ENCODE results near the gene RASA3.

The RASA3 gene

DNA sequence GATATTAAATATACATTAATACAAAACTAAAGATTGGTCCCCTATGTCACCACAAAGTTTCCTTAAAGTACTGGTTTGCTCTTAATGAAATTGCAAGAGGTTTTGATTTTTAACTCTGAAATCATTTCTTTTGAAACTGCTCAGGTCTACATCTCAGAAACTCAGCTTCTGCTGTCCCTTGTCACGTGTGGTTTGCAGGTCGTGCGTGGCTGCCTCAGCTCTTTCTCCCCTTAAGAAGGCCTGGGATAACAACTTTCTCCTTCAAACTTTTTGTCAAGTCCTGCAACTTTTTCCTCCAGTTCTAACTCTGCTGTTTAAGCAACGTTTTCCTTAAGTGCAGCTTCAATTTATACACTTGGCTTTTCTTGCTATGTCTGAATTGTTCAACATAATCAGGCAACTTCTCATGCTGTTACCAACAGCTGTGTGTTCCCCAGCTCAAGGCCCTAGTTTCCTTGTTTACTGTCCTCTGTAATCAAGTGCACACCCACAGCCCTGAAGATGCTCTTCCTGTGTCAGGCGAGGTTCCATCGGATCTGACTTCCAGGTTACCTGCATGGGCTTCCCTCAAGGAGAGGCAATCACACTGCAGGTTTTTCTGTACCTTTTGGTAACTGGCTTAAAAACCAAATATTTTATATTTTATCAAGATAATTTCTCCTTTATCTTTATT is 172.0 kb downstream of the RASA3 start:
- no peak for DNase-seq

DNA sequence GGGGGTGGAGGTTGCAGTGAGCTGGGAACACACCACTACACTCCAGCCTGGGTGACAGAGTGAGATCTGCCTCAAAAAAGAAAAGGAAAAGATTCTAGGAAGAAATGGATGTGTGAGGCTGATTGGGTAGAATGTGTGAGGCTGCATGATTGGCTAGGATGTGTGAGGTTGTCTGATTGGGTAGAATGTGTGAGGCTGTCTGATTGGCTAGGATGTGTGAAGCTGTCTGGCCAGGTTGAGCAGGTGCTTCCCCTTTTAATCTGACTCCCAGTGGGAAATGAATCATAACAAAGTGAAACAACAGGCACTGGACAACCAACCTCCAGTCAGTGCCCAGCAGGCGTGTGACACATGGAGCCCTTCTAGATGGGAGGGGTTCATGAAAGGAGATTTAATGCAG is 173.2 kb downstream of the RASA3 start:
- no peak for DNase-seq

DNA sequence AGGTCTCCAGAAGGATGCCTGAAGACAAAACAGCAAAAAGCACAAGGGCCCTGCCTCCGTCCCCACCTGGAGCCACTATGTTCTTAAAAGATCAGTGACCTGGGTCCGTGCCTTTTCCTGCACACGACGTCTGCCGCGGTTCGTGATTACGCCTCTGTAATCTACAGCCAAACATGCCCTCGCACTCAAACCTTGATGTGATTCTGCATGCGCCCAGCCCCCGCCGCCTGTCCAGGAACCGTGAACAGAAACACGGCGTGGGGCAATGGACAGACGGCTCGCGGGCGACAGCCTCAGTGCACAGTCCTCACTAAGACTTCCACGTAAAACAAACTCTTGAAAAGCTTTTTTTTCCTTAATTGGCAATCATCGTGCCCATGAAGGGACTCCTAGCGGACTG is 174.1 kb downstream of the RASA3 start:
- DNase-seq, result no peak

DNA sequence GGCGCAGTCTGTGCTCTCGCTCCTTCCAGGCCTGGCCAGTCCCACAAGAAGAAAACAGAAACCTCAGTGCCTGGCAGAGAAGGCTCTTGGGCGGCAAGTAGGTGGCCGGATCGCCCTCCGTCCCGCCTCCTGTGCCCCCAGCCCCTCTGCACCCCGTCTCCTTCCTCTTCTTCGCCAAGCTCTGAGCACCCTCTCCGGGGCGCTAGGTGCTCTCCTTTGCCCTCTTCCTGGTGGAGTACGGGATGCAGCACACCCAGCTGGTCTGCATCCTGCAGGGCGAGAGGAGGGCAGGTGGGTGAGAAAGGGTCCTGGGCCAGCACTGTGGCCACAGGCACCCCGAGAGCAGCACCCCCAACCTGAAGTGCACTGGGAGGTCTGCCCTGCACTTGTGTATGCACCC is 175.9 kb downstream of the RASA3 start:
- DNase-seq, result no peak

GRCh38 chr13:113955691-113956090 is 176.7 kb downstream of the RASA3 start:
- DNase-seq, result no peak

DNA sequence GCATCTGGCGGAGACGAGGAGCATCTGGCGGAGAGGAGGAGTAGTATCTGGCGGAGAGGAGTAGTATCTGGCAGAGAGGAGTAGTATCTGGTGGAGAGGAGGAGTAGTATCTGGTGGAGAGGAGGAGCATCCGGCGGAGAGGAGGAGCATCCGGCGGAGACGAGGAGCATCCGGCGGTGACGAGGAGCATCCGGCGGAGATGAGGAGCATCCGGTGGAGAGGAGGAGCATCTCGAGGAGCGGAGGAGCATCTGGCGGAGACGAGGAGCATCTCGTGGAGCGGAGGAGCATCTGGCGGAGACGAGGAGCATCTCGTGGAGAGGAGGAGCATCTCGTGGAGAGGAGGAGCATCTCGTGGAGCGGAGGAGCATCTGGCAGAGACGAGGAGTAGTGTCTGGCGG is 177.2 kb downstream of the RASA3 start:
- no peak for DNase-seq

- DNase-seq, result no peak
Observed at GRCh38 chr13:113954046-113954835, 178.2 kb downstream of the RASA3 start.

GRCh38 chr13:113953561-113953960 is 178.9 kb downstream of the RASA3 start:
- no peak for DNase-seq

DNA sequence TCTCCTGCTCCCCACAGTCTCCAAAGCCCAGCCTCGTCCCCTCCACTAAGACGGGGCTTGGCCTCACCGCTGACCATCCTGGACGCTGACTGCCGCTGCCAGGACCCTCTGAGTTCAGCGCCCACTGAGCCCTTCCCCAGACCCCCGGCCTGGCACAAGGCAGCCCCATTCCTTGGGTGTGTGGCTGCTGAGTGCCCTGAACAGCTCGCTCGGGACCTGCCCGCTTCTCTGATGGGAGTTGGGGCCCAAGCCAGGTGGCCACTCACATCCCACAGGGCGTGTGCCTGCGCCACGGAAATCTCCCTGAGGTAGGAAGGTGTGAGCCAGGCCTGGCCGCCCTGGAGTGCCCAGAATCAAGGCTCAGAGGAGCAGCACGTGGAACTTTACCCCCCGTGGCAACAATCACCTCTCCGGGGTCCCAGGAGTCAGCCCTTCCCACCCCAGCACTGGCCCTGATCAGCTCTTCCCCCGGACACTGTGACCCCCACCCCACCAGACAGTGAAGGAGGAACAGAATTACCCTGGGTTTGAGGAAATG is 179.4 kb downstream of the RASA3 start:
- no peak for DNase-seq

- no peak for DNase-seq
Observed at GRCh38 chr13:113952151-113952982, 180.1 kb downstream of the RASA3 start.

DNA sequence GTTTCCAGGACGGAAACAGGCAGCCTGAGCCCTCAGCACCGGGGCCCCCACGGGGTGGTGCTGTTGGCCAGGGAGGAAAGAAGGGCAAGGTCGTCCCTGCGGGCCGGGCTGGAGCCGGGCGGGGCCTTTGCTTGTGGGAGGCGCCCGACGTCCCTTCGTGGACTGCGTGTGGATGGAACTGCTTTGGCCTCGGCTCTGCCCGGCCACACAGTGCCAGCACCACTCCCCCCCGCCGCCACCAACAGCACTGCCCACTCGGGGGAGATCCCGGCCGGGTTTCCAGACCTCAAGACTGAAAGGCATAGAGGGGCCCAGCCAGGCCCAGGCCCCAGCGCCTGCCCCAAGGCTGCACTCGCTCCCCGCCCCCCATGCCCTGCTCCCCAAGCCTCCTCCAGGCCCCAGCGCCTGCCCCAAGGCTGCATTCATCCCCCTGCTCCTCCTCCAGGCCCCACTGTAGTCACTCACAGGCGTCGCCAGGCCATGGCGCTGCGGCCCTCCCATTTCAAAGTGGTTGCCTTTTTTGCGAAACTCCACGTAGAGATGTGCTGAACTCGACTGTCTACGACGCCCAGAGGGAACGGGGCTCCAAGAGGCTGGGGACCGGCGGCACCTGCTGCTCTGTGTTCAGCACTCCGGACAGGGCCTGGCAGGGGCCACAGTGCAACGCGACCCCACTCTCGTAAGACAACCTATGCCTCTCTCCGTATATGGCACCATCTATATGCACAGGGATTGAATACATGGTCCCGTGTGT is 181.0 kb downstream of the RASA3 start:
- DNase-seq, result no peak

- DNase-seq, result no peak
Observed at GRCh38 chr13:113950451-113951245, 181.8 kb downstream of the RASA3 start.

DNA sequence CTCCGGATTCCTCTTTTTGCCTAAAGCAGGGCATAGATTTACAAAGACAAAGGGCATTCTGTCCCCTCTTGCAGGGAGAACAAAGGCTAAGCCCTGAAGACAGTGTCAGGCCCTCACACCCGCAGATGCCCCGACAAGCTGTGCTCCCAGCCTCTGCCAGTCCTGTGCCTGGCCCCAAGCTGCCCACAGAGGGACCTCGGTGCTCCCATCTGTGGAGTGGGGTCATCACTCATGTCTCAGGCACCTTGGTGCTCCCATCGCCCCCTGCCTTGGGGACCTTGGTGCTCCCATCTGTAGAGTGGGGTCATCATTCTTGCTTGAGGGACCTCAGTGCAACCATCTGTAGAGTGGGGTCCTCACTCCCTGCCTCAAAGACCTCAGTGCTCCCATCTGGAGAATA is 182.9 kb downstream of the RASA3 start:
- DNase-seq, result no peak

GRCh38 chr13:113948034-113948742 is 184.2 kb downstream of the RASA3 start:
- no peak for DNase-seq

DNA sequence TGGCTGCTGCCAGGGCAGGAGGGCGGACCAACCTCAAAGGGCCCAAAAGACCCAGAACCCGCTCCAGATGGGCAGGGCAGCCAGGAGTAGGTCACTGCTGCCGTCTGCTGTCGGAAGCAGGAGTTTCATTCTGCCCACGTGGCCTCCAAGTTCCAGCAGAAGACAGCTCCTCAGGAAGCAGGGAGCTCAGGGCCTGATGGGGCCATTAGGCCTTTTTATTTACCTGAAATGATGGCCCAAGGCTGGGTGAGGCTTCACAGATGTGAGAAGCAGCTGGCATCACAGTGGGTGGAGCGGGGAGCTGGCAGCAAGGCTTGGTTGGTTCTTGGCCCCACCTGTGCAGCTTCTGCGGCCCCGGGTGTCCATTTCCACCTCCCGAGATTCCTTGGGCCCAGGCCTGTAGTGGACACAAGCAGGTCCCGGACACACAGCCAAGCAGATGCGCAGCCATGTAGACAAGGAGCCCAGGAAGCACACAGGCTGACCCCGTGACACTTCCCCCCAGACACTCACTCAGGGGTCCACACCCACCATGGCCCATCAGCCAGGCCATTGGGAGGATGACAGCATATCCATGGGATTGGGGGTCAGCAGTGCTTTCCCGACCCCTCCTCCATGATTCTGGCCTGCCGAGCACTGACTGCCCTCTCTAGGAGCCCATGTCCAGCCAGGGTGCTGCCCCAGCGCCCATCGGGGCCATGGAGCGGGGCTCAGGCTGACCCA is 185.0 kb downstream of the RASA3 start:
- no peak for DNase-seq

GRCh38 chr13:113946409-113947181 is 185.8 kb downstream of the RASA3 start:
- no peak for DNase-seq

GRCh38 chr13:113945857-113946408 is 186.5 kb downstream of the RASA3 start:
- DNase-seq, result no peak

- no peak for DNase-seq
Observed at GRCh38 chr13:113943821-113944565, 188.4 kb downstream of the RASA3 start.
